ENCODE measurements around the gene AQP12A.

The AQP12A gene

GRCh38 chr2:240737958-240738357 lies 46.3 kb downstream of the AQP12A start:
- Histone ChIP-seq H3K36me3 (ENCODE audit: control insufficient read depth in 5 of 5, insufficient read depth in 5 of 5, low read length in 5 of 5) (no peaks in the 10 kb centered on the region), H3K4me1 (ENCODE audit: control insufficient read depth in 5 of 5, insufficient read depth in 5 of 5, low read length in 5 of 5) (no peaks in the 10 kb centered on the region), H3K27me3 (ENCODE audit: control insufficient read depth in 5 of 5, insufficient read depth in 4 of 5, low read length in 5 of 5) (peaks cover 16 to 56% (median 28%) of the 10 kb centered on the region in 5 donors), H3K27ac (ENCODE audit: low read depth, low read length) (no peak overlapping the region), H3K4me3 (ENCODE audit: low read depth in 1 of 5, low read length in 5 of 5) (no peak overlapping the region), H3K9me3 (ENCODE audit: control insufficient read depth in 5 of 5, low read length in 5 of 5) (no peaks in the 10 kb centered on the region), H3K9ac (ENCODE audit: low read length in 5 of 5) (no peak overlapping the region)

DNA sequence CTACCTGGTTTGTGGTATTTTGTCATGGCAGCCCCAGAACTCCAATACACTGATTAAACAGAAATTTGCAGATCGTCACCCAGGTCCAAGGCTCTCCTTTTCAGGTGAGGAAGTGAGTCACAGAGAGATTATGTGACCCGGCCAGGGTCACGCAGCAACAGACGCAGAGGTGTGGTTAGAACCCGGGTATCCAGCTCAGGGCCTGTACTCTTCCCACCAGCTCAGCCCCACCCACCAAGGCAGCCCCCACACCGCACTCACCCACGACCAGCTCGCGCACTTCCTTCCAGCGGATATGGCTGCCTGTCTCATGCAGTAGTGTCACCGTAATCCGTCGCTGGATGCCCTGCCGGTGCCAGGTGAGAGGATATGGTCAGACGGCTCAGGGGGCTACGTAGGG lies 48.1 kb downstream of the AQP12A start:
- Histone ChIP-seq H3K27me3 (ENCODE audit: control insufficient read depth in 5 of 5, insufficient read depth in 4 of 5, low read length in 5 of 5) (peaks cover 16 to 41% (median 20%) of the 10 kb centered on the region in 5 donors), H3K4me1 (ENCODE audit: control insufficient read depth in 5 of 5, insufficient read depth in 5 of 5, low read length in 5 of 5) (no peaks in the 10 kb centered on the region), H3K27ac (ENCODE audit: low read depth, low read length) (no peak overlapping the region), H3K36me3 (ENCODE audit: control insufficient read depth in 5 of 5, insufficient read depth in 5 of 5, low read length in 5 of 5) (no peaks in the 10 kb centered on the region), H3K9me3 (ENCODE audit: control insufficient read depth in 5 of 5, low read length in 5 of 5) (no peaks in the 10 kb centered on the region), H3K4me3 (ENCODE audit: low read depth in 1 of 5, low read length in 5 of 5) (no peak overlapping the region), H3K9ac (ENCODE audit: low read length in 5 of 5) (no peak overlapping the region)

GRCh38 chr2:240741091-240741490 lies 49.4 kb downstream of the AQP12A start:
- Histone ChIP-seq H3K4me1 (ENCODE audit: control insufficient read depth in 5 of 5, insufficient read depth in 5 of 5, low read length in 5 of 5) (no peaks in the 10 kb centered on the region), H3K27ac (ENCODE audit: low read depth, low read length) (no peak overlapping the region), H3K9me3 (ENCODE audit: control insufficient read depth in 5 of 5, low read length in 5 of 5) (no peaks in the 10 kb centered on the region), H3K36me3 (ENCODE audit: control insufficient read depth in 5 of 5, insufficient read depth in 5 of 5, low read length in 5 of 5) (no peaks in the 10 kb centered on the region), H3K4me3 (ENCODE audit: low read depth in 1 of 5, low read length in 5 of 5) (no peak overlapping the region), H3K27me3 (ENCODE audit: control insufficient read depth in 5 of 5, insufficient read depth in 4 of 5, low read length in 5 of 5) (peaks cover 15 to 34% (median 16%) of the 10 kb centered on the region in 5 donors), H3K9ac (ENCODE audit: low read length in 5 of 5) (no peak overlapping the region)

DNA sequence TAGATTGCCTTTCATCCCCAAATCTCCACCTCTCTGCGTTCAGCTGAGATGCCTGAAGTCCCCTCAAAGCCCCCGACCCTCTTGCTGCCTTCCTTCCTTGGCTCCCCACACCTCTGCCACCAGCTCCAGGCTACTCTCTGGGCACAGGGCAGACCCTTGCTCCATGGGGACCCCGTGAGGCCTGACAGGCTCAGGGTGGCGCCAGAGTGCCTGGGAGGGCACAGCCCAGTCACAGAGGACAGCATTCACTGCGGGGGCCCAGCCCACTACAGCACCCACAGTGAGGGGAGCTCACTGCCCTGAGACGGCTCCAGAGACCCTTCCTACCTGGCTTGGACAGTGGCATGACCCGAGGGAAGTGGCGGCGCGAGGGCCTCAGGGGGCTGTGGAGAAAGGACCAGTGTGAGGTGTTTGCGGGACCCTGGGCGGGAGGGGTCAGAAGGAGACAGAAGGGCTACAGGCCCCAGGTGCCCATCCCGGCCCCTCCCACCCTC lies 51.0 kb downstream of the AQP12A start:
- H3K4me3 ChIP-seq (ENCODE audit: low read depth in 1 of 5, low read length in 5 of 5) = no peak overlapping the region
- no peaks in the 10 kb centered on the region for H3K4me1 ChIP-seq (ENCODE audit: control insufficient read depth in 5 of 5, insufficient read depth in 5 of 5, low read length in 5 of 5)
- H3K9me3 ChIP-seq (ENCODE audit: control insufficient read depth in 5 of 5, low read length in 5 of 5) = no peaks in the 10 kb centered on the region
- no peak overlapping the region for H3K9ac ChIP-seq (ENCODE audit: low read length in 5 of 5)
- no peaks in the 10 kb centered on the region for H3K36me3 ChIP-seq (ENCODE audit: control insufficient read depth in 5 of 5, insufficient read depth in 5 of 5, low read length in 5 of 5)
- H3K27ac ChIP-seq (ENCODE audit: low read depth, low read length) = no peak overlapping the region
- H3K27me3 ChIP-seq (ENCODE audit: control insufficient read depth in 5 of 5, insufficient read depth in 4 of 5, low read length in 5 of 5) = peaks cover 6 to 29% (median 9%) of the 10 kb centered on the region in 5 donors

DNA sequence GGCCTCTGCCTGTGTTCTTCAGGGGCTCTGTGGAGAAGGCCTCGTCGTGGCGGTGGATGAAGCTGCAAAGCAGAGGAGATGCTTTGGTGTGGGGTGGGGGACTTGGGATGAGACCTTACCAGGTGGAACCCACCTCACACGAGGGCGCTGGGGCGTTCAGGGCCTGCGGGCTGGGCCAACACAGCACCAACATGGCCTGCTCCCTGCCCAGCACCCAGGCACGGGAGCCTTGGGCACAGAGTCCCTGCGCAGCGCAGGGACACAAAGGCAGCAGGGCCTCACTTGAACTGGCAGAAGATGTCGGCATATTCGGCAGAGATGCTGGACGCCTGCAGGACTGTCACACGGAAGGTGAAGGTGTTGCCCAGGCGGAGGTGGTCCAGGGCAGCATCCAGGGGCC lies 53.8 kb downstream of the AQP12A start:
- Histone ChIP-seq H3K27me3 (ENCODE audit: control insufficient read depth in 5 of 5, insufficient read depth in 4 of 5, low read length in 5 of 5) (peaks cover 0 to 26% (median 5%) of the 10 kb centered on the region in 5 donors), H3K36me3 (ENCODE audit: control insufficient read depth in 5 of 5, insufficient read depth in 5 of 5, low read length in 5 of 5) (no peaks in the 10 kb centered on the region), H3K4me1 (ENCODE audit: control insufficient read depth in 5 of 5, insufficient read depth in 5 of 5, low read length in 5 of 5) (no peaks in the 10 kb centered on the region), H3K9me3 (ENCODE audit: control insufficient read depth in 5 of 5, low read length in 5 of 5) (no peaks in the 10 kb centered on the region), H3K9ac (ENCODE audit: low read length in 5 of 5) (no peak overlapping the region), H3K27ac (ENCODE audit: low read depth, low read length) (no peak overlapping the region), H3K4me3 (ENCODE audit: low read depth in 1 of 5, low read length in 5 of 5) (no peak overlapping the region)

- Histone ChIP-seq H3K4me3 (ENCODE audit: low read depth in 1 of 5, low read length in 5 of 5) (no peak overlapping the region), H3K27ac (ENCODE audit: low read depth, low read length) (no peak overlapping the region), H3K36me3 (ENCODE audit: control insufficient read depth in 5 of 5, insufficient read depth in 5 of 5, low read length in 5 of 5) (no peaks in the 10 kb centered on the region), H3K4me1 (ENCODE audit: control insufficient read depth in 5 of 5, insufficient read depth in 5 of 5, low read length in 5 of 5) (no peaks in the 10 kb centered on the region), H3K27me3 (ENCODE audit: control insufficient read depth in 5 of 5, insufficient read depth in 4 of 5, low read length in 5 of 5) (peaks cover 0 to 22% (median 7%) of the 10 kb centered on the region in 5 donors), H3K9me3 (ENCODE audit: control insufficient read depth in 5 of 5, low read length in 5 of 5) (no peaks in the 10 kb centered on the region), H3K9ac (ENCODE audit: low read length in 5 of 5) (no peak overlapping the region)
These were observed 54.3 kb downstream of the AQP12A start for GRCh38 chr2:240745962-240746361.

DNA sequence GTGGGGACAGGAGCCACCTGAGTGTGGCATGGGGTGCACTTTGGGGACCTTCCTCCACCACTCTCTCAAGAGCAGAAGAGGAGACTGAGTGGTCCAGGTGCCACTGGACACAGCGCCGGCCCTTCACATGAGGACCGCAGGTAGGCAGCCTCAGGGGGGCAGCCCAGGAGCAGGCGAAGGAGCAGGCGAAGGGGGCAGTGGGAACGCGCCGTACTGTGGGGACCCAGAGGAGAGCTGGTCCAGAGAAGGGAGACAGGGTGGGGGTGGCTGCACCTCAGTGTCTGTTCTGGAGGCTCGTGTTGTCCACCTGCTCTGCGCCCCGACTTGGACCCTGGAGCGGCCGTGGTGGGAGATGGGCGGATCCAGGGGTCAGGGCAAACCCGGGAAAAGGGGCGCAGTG lies 55.0 kb downstream of the AQP12A start:
- no peaks in the 10 kb centered on the region for H3K9me3 ChIP-seq (ENCODE audit: control insufficient read depth in 5 of 5, low read length in 5 of 5)
- no peak overlapping the region for H3K4me3 ChIP-seq (ENCODE audit: low read depth in 1 of 5, low read length in 5 of 5)
- H3K4me1 ChIP-seq (ENCODE audit: control insufficient read depth in 5 of 5, insufficient read depth in 5 of 5, low read length in 5 of 5) = no peaks in the 10 kb centered on the region
- no peak overlapping the region for H3K27ac ChIP-seq (ENCODE audit: low read depth, low read length)
- peaks cover 0 to 24% (median 11%) of the 10 kb centered on the region in 5 donors for H3K27me3 ChIP-seq (ENCODE audit: control insufficient read depth in 5 of 5, insufficient read depth in 4 of 5, low read length in 5 of 5)
- no peak overlapping the region for H3K9ac ChIP-seq (ENCODE audit: low read length in 5 of 5)
- H3K36me3 ChIP-seq (ENCODE audit: control insufficient read depth in 5 of 5, insufficient read depth in 5 of 5, low read length in 5 of 5) = no peaks in the 10 kb centered on the region

- no peak overlapping the region for H3K27ac ChIP-seq (ENCODE audit: low read depth, low read length)
- H3K4me3 ChIP-seq (ENCODE audit: low read depth in 1 of 5, low read length in 5 of 5) = no peak overlapping the region
- no peaks in the 10 kb centered on the region for H3K36me3 ChIP-seq (ENCODE audit: control insufficient read depth in 5 of 5, insufficient read depth in 5 of 5, low read length in 5 of 5)
- no peaks in the 10 kb centered on the region for H3K9me3 ChIP-seq (ENCODE audit: control insufficient read depth in 5 of 5, low read length in 5 of 5)
- H3K27me3 ChIP-seq (ENCODE audit: control insufficient read depth in 5 of 5, insufficient read depth in 4 of 5, low read length in 5 of 5) = peaks cover 0 to 24% (median 13%) of the 10 kb centered on the region in 5 donors
- no peak overlapping the region for H3K9ac ChIP-seq (ENCODE audit: low read length in 5 of 5)
- no peaks in the 10 kb centered on the region for H3K4me1 ChIP-seq (ENCODE audit: control insufficient read depth in 5 of 5, insufficient read depth in 5 of 5, low read length in 5 of 5)
These were observed 55.6 kb downstream of the AQP12A start for GRCh38 chr2:240747256-240747655.
